Measurements from ENCODE around the gene CDH5.

DNA sequence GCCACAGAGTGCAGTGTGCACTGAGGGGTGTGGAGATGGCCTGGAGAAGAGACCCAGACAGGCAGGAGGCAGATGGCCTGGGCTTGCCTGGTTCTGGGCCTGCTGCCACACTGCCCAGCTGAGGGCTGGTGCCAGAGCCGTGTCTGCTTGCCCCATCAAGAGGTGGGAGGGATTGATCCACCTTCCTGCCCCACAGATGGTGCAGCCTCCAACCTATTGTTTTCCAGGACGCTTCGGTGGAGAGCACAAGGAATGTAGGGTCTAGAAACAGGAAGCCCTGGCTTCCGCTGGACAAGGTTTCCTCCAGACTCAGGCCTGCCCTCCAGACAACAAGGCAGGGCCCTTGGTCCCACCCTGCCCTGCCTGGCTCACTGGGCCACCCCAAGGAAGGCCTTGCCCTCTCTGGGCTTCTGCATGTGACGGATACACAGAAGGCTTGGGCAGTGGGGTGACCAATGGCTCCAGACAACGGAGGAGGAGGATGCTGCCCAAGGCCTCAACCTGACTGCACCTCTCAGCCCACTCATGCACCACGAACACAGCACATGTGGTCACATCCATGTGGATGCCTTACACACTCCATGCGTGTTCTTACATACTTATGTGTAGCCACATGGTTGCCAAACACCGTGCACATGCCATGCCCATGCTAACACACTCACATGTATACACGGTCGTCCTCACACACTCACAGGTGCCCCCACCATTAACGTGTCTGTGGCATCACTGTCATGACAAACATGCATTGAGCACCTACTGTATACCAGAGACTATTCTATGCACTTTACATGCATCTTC is 6.5 kb upstream of the CDH5 start:
- TF ChIP-seq, protein P1, sequence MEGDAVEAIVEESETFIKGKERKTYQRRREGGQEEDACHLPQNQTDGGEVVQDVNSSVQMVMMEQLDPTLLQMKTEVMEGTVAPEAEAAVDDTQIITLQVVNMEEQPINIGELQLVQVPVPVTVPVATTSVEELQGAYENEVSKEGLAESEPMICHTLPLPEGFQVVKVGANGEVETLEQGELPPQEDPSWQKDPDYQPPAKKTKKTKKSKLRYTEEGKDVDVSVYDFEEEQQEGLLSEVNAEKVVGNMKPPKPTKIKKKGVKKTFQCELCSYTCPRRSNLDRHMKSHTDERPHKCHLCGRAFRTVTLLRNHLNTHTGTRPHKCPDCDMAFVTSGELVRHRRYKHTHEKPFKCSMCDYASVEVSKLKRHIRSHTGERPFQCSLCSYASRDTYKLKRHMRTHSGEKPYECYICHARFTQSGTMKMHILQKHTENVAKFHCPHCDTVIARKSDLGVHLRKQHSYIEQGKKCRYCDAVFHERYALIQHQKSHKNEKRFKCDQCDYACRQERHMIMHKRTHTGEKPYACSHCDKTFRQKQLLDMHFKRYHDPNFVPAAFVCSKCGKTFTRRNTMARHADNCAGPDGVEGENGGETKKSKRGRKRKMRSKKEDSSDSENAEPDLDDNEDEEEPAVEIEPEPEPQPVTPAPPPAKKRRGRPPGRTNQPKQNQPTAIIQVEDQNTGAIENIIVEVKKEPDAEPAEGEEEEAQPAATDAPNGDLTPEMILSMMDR (IDR thresholded peaks at IDR 0.05), result no peak
- TF ChIP-seq POLR2A (IDR thresholded peaks at IDR 0.05), result no peak

Measured in body of pancreas (tissue), 4 donors.